ENCODE data around the gene TDRD12.

TDRD12 gene

DNA sequence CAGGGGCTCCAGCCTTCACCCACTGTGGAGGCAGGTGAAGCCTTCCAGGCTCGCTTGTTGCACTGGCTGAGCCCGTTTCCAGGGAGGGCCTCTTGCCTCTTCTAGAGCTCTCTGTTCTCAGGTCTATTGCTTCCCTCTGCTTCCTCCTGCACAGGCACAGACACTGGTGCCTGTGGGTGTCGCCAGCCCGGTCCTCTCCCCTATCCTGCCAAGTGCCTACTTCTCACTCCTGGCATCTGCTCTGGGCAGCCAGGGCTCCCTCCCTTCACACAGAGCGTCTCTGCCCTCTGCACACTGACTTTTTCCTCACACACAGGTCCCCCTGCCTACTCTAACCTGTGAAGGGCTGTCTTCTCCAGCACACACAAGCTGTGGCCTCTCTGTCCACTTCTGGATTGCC, 89.7 kb downstream of the TDRD12 start:
- CTCF ChIA-PET: no interaction called here
- TF ChIP-seq, protein P1, sequence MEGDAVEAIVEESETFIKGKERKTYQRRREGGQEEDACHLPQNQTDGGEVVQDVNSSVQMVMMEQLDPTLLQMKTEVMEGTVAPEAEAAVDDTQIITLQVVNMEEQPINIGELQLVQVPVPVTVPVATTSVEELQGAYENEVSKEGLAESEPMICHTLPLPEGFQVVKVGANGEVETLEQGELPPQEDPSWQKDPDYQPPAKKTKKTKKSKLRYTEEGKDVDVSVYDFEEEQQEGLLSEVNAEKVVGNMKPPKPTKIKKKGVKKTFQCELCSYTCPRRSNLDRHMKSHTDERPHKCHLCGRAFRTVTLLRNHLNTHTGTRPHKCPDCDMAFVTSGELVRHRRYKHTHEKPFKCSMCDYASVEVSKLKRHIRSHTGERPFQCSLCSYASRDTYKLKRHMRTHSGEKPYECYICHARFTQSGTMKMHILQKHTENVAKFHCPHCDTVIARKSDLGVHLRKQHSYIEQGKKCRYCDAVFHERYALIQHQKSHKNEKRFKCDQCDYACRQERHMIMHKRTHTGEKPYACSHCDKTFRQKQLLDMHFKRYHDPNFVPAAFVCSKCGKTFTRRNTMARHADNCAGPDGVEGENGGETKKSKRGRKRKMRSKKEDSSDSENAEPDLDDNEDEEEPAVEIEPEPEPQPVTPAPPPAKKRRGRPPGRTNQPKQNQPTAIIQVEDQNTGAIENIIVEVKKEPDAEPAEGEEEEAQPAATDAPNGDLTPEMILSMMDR (IDR thresholded peaks at IDR 0.05; ENCODE audit: insufficient read depth, low read length, missing control alignments): no peak
- no peak for DNase-seq (ENCODE audit: low read depth, low spot score)
- POLR2A ChIA-PET: no interaction called here
- no peak overlapping the region for H3K4me3 ChIP-seq (ENCODE audit: low read depth, low read length)

DNA sequence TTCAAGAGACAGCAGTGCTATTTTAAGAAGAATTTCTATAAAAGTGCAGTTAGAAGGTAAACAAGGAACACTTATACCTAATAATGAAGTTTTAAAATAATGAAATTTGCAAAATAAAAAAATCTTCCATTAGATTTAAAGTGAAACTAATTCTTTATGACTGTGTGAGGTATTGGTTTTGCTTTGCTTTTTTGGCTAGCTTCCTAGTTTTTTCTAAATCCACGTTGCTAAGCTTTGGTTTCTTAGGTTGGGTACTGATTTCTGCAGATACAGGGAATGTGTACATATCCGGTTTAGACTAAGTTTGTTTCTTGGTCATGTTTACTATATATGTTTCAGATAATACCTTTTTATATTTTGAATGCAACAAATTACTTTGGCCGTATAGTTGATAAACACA, 90.2 kb downstream of the TDRD12 start:
- TF ChIP-seq, protein P1 (IDR thresholded peaks at IDR 0.05; ENCODE audit: insufficient read depth, low read length, missing control alignments): no peak
- ChIA-PET CTCF (no interaction called here), POLR2A (no interaction called here)
- no peak for DNase-seq (ENCODE audit: low read depth, low spot score)
- H3K4me3 ChIP-seq (ENCODE audit: low read depth, low read length): no peak overlapping the region

DNA sequence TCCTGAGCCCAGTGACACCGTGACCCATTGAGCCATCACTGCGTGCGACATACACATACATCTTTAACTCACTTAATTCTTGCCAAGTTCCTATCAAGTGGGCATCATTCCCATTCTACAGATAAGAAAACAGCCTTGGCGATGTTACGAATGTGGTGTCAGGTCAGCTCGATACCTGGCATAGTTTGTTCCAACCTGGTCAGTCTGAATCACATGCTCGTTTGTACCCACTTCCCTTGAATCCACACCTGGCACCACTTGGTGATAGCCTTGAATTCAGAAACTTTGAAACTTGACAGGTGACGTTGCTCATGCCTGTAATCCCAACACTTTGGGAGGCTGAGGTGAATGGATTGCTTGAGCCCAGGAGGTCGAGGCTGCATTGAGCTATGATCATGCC, 90.9 kb downstream of the TDRD12 start:
- no peak for DNase-seq (ENCODE audit: low read depth, low spot score)
- CTCF ChIA-PET: no interaction called here
- POLR2A ChIA-PET: no interaction called here
- TF ChIP-seq, protein P1 (IDR thresholded peaks at IDR 0.05; ENCODE audit: insufficient read depth, low read length, missing control alignments): no peak
- H3K4me3 ChIP-seq (ENCODE audit: low read depth, low read length): no peak overlapping the region

DNA sequence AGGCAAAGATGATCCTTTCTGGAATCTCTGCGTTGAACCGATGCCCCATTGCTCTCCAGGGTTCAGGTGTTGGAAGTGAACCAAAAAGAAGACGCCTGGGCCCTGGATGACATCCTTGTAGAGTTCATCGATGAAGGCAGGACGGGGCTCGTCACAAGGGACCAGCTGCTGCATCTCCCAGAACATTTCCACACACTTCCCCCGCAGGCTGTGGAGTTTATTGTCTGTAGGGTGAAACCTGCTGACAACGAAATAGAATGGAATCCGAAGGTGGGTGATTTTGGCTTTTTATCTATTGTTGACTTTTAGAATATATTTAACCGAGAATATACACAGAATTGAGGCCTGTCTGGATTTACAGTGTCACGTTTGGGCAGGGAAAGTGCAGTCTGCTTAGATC, 91.6 kb downstream of the TDRD12 start:
- H3K4me3 ChIP-seq (ENCODE audit: low read depth, low read length): no peak overlapping the region
- CTCF ChIA-PET: no interaction called here
- POLR2A ChIA-PET: no interaction called here
- DNase-seq (ENCODE audit: low read depth, low spot score): no peak
- TF ChIP-seq, protein P1 (IDR thresholded peaks at IDR 0.05; ENCODE audit: insufficient read depth, low read length, missing control alignments): no peak

DNA sequence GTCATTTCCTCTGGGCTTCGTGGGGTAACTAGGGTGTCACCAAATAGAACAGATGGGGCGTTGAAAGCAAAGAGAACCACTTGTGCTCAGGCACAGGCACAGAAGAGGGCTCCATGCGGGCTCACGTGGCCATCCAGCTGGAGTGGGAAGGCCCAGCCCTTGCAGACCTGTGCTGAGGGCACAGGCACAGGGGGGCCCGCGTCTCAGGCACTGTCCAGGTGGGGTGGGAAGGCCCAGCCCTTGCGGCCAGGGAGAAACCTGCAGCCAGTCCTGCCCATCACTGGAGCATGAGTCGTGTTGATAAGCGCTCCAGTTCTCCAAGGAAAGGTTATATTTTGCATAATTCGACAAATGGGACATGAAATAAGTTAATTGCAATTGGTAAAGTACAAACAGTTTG, 92.5 kb downstream of the TDRD12 start:
- ChIA-PET POLR2A (no interaction called here), CTCF (no interaction called here)
- DNase-seq (ENCODE audit: low read depth, low spot score): no peak
- no peak overlapping the region for H3K4me3 ChIP-seq (ENCODE audit: low read depth, low read length)
- TF ChIP-seq, protein P1 (IDR thresholded peaks at IDR 0.05; ENCODE audit: insufficient read depth, low read length, missing control alignments): no peak

DNA sequence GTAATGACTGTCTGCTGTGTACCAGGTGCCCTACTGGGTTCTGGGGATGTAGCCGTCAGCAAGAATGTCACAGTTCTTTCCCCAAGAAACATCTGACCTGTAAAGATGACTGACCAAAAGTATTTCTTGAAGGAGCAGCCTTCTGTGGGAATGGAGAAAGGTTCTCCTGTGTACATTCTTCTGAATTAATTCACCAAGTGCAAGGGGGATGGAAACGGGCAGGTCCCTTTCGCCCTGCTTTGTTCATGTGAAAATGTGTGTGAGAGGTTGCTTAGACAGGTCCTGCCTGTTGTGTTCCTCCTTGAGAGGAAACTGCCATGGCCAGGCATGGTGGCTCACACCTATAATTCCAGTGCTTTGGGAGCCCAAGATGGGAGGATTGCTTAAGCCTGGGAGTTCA, 93.0 kb downstream of the TDRD12 start:
- TF ChIP-seq, protein P1 (IDR thresholded peaks at IDR 0.05; ENCODE audit: insufficient read depth, low read length, missing control alignments): no peak
- H3K4me3 ChIP-seq (ENCODE audit: low read depth, low read length): no peak overlapping the region
- POLR2A ChIA-PET: no interaction called here
- CTCF ChIA-PET: no interaction called here
- no peak for DNase-seq (ENCODE audit: low read depth, low spot score)

All from AG04449 (cell line).